Measurements from ENCODE around the gene FRAT2. TPM values are rescaled to one million over a fixed set of nuclear protein-coding genes. Genes with fewer than 3 reads are reported as not detected.

Gene FRAT2
- total and polyA plus RNA-seq, 2 of the 13 experiments (the other 11 are each of a cell fraction or from before 2014, with no cell fraction given): 7.2 to 14.1 TPM

GRCh38 chr10:97327348-97328294 is 6.9 kb downstream of the FRAT2 start (continued):
- TF ChIP-seq SRSF9 (IDR thresholded peaks at IDR 0.05; ENCODE audit: borderline replicate concordance, insufficient read depth, low read depth, low read length, poor library complexity, severe bottlenecking): no peak
- no peak for TF ChIP-seq RBM22 (optimal IDR thresholded peaks at IDR 0.05; ENCODE audit: low read length)
- TF ChIP-seq SRF (IDR thresholded peaks at IDR 0.05; ENCODE audit: low read depth, low read length): no peak
- no peak for TF ChIP-seq ATAD3A (CRISPR knock-in tag; IDR thresholded peaks at IDR 0.05)
- no peak for TF ChIP-seq TAF15 (IDR thresholded peaks at IDR 0.05; ENCODE audit: low read depth, low read length, poor library complexity, severe bottlenecking)
- 0 out of 2 replicates have a peak, but pooled peaks have one; percentile 59 for TF ChIP-seq ZNF34 (CRISPR knock-in tag; IDR thresholded peaks at IDR 0.05; ENCODE audit: borderline replicate concordance)
- no peak for TF ChIP-seq ZNF776 (CRISPR knock-in tag; IDR thresholded peaks at IDR 0.05)
- no peak for TF ChIP-seq TOE1 (CRISPR knock-in tag; IDR thresholded peaks at IDR 0.05)
- no peak for TF ChIP-seq CENPBD1 (CRISPR knock-in tag; IDR thresholded peaks at IDR 0.05; ENCODE audit: borderline replicate concordance, low read depth)
- no peak for TF ChIP-seq ZNF512 (CRISPR knock-in tag; IDR thresholded peaks at IDR 0.05)
- TF ChIP-seq ETV5 (CRISPR knock-in tag; IDR thresholded peaks at IDR 0.05; ENCODE audit: borderline replicate concordance): peak; percentile 63; the same call in 1 of the 2 replicates
- no peak for TF ChIP-seq NCOA1 (CRISPR knock-in tag; IDR thresholded peaks at IDR 0.05)
- no peak for TF ChIP-seq ZNF781 (CRISPR knock-in tag; IDR thresholded peaks at IDR 0.05; ENCODE audit: borderline replicate concordance, not compliant biosample characterization)
- TF ChIP-seq ZNF260 (CRISPR knock-in tag; IDR thresholded peaks at IDR 0.05; ENCODE audit: borderline replicate concordance, low read depth): no peak
- TF ChIP-seq SMARCE1 (IDR thresholded peaks at IDR 0.05; ENCODE audit: borderline replicate concordance): no peak
- peak; percentile 56; the same call in 1 of the 2 replicates for TF ChIP-seq AKAP8 (CRISPR knock-in tag; IDR thresholded peaks at IDR 0.05)
- TF ChIP-seq ZHX1 (CRISPR knock-in tag; IDR thresholded peaks at IDR 0.05; ENCODE audit: low read depth): no peak
- TF ChIP-seq MTERF4 (CRISPR knock-in tag; IDR thresholded peaks at IDR 0.05): no peak
- TF ChIP-seq KLF15 (CRISPR knock-in tag; IDR thresholded peaks at IDR 0.05; ENCODE audit: borderline replicate concordance): no peak
- no peak for TF ChIP-seq ZSCAN5A (CRISPR knock-in tag; IDR thresholded peaks at IDR 0.05; ENCODE audit: borderline replicate concordance)
- TF ChIP-seq SPEN (CRISPR knock-in tag; IDR thresholded peaks at IDR 0.05; ENCODE audit: low read depth): no peak
